CD4-positive, alpha-beta T cell treated with Interleukin-17A for 4 hours (primary cell): ENCODE measurements around the gene PLA2G2E.
"Not testable (repeated sequence)": the region's sequence is repeated elsewhere in the genome, so short reads cannot be mapped to it uniquely, and the experiment has no call there.

Experiments used
- DNase-seq: peaks from one replicate; pipeline ENCODE4 v3.0.0-alpha.2; 2020; ENCODE audit warnings: mixed read lengths

Gene PLA2G2E

GRCh38 chr1:19880841-19881240 lies 42.6 kb downstream of the PLA2G2E start:
- not testable (repeated sequence) for DNase-seq

DNA sequence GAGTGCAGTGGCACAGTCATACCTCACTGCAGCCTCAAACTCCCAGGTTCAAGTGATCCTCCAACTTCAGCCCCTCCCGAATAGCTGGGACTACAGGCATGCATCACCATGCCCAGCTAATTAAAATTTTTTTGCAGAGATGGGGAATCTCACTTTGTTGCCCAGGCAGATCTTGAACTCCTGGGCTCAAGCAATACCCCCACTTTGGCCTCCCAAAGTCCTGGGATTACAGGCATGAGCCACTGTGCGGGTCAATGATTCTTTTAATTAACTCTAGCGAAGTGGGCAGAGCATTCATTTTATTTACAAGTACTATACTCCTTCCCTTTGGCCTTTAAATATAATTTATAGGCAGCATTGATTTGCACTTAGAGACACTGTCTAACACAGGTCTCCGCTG lies 43.8 kb downstream of the PLA2G2E start:
- DNase-seq, result no peak

DNA sequence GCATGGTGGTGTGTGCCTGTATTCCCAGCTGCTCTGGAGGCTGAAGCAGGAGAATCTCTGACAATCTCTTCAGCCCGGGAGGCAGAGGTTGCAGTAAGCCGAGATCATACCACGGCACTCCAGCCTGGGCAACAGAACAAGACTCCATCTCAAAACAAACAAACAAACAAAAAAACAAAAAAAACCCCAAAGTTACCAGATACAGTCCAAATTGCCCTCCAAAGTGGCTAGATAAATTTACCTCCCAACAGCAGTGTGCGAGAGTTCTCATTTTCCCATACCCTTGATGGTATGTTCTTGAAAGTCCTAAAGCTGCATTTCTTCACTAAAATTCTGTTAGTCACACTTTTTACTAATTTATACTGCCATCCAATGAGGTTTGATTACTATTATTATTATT lies 44.2 kb downstream of the PLA2G2E start:
- DNase-seq, result no peak

DNA sequence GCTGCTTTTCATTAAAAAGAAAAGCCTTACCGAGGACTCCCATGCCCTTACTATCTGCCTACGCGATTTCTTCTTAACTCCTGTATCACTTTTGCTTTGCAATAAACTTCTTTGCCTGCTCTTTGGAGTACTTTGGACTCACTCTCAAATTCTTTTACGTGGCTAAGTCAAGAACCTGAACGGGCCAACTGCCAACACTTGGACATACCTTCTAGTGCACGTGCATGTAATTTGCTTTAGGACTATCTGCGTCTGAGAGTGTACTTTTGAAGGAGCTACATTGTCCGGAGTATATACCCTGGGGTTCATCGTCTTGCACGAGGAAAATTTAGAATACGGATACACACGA lies 44.8 kb downstream of the PLA2G2E start:
- no peak for DNase-seq

DNA sequence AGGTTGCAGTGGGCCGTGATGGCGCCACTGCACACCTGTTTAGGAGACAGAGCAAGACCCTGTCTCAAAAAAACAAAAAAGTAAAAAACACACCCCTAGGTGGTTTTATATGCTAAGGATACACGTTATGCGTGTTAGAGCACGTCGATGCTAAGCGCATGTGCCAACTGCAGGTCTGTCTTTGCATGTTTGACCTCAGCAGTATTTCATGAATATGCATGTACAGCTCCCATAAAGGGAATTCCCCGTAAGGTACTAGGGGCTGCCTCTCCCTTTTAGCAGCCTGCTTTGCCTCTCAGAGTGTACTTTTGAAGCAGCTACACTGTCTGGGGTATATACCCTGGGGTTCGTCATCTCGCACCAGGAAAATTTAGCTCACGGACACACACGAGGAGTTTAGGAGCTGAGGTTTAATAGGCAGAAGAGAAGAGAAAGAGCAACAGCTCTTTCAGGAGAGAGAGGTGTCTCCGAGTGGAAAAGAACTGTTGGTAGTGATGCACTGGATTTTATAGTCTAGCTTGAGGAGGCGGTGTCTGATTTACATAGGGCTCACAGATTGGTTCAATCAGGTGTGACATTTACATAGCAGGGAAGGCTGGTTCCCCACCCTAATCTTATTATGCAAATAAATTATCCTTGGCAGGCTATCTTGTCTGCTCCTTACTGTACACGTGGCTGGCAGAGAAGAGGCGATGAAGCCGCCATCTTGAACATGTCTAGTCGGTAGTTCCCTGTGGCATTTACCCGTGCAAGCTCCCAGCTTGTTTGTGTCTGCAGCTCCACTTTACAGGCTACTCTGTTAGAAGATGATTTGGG lies 45.4 kb downstream of the PLA2G2E start:
- no peak for DNase-seq

DNA sequence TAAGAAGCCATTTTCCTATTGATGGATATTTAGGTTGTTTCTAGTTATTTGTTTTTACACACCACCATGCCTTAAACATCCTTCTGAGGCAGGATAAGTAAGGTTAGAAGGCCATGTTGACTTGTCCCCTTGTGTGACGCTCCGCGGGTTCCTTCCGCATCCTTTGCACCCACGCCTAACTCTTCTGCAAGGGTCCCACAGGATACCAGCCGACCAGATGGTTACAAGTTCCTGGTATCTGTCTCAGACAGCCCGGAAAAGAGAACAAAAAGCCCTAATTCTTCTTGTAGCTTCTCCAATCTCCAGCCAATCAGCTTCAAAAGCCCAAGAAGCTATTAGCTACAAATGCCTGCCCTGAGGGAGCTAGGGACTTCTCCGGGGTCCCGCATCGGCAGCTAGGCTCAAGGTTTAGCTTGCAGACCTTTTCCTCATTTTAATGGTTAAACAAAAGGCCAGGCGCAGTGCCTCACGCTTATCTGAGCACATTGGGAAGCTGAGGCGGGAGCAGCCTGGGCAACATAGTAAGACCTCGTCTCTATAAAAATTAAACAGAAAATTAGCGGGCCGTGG lies 46.2 kb downstream of the PLA2G2E start:
- DNase-seq, result no peak

- no peak for DNase-seq
Measured at GRCh38 chr1:19872190-19872589, 51.2 kb downstream of the PLA2G2E start.
